ENCODE results near the gene PHGDH.

DNA sequence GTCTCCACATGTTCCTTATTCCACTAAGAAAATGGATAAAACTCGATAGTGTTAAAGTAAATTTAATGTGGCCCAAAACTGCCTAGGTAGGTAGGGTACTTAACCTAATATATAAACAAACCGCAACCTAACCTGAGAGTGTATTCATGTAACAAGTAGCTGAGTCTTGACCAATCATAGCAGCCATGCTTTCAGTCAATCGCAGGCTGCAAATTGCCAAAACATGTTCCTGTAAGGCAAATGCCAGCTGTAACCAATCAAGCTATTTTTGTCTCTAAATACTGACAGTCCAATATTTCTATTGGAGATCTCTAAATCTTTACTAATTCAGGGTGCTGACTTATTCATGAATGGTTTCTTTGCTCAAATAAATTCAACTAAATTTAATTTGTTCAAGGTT, 60.0 kb downstream of the PHGDH start:
- TF ChIP-seq, protein P1, sequence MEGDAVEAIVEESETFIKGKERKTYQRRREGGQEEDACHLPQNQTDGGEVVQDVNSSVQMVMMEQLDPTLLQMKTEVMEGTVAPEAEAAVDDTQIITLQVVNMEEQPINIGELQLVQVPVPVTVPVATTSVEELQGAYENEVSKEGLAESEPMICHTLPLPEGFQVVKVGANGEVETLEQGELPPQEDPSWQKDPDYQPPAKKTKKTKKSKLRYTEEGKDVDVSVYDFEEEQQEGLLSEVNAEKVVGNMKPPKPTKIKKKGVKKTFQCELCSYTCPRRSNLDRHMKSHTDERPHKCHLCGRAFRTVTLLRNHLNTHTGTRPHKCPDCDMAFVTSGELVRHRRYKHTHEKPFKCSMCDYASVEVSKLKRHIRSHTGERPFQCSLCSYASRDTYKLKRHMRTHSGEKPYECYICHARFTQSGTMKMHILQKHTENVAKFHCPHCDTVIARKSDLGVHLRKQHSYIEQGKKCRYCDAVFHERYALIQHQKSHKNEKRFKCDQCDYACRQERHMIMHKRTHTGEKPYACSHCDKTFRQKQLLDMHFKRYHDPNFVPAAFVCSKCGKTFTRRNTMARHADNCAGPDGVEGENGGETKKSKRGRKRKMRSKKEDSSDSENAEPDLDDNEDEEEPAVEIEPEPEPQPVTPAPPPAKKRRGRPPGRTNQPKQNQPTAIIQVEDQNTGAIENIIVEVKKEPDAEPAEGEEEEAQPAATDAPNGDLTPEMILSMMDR (conservative IDR thresholded peaks at IDR 0.05): no peak
- TF ChIP-seq EZH2 (IDR thresholded peaks at IDR 0.05; ENCODE audit: low read depth): no peak
